ENCODE results near the gene GAREM1.

The GAREM1 gene

GRCh38 chr18:32429402-32429801, 41.3 kb downstream of the GAREM1 start:
- no peak for TF ChIP-seq JUND (IDR thresholded peaks at IDR 0.05; ENCODE audit: low read depth)
- no peak for DNase-seq (ENCODE audit: low read depth in 1 of 2, low spot score in 1 of 2)
- in situ Hi-C loops (cut with HindIII; ENCODE audit: low pct_unique_long_range_greater_than_20kb, low sequenced_read_pairs): no loop called here

GRCh38 chr18:32427084-32427900, 43.4 kb downstream of the GAREM1 start:
- no peak for DNase-seq (ENCODE audit: low read depth in 1 of 2, low spot score in 1 of 2)
- in situ Hi-C loops (cut with HindIII; ENCODE audit: low pct_unique_long_range_greater_than_20kb, low sequenced_read_pairs): no loop called here
- no peak for TF ChIP-seq JUND (IDR thresholded peaks at IDR 0.05; ENCODE audit: low read depth)

- in situ Hi-C loops (cut with HindIII; ENCODE audit: low pct_unique_long_range_greater_than_20kb, low sequenced_read_pairs): no loop called here
- DNase-seq (ENCODE audit: low read depth in 1 of 2, low spot score in 1 of 2): no peak
- no peak for TF ChIP-seq JUND (IDR thresholded peaks at IDR 0.05; ENCODE audit: low read depth)
Measured at GRCh38 chr18:32425466-32425865, 45.2 kb downstream of the GAREM1 start.

- in situ Hi-C loops (cut with HindIII; ENCODE audit: low pct_unique_long_range_greater_than_20kb, low sequenced_read_pairs): no loop called here
- TF ChIP-seq JUND (IDR thresholded peaks at IDR 0.05; ENCODE audit: low read depth): no peak
- DNase-seq (ENCODE audit: low read depth in 1 of 2, low spot score in 1 of 2): no peak
Measured at GRCh38 chr18:32424696-32425095, 46.0 kb downstream of the GAREM1 start.

GRCh38 chr18:32422978-32423740, 47.5 kb downstream of the GAREM1 start:
- no peak for DNase-seq (ENCODE audit: low read depth in 1 of 2, low spot score in 1 of 2)
- in situ Hi-C loops (cut with HindIII; ENCODE audit: low pct_unique_long_range_greater_than_20kb, low sequenced_read_pairs): no loop called here
- TF ChIP-seq JUND (IDR thresholded peaks at IDR 0.05; ENCODE audit: low read depth): no peak

GRCh38 chr18:32422201-32422600, 48.5 kb downstream of the GAREM1 start:
- in situ Hi-C loops (cut with HindIII; ENCODE audit: low pct_unique_long_range_greater_than_20kb, low sequenced_read_pairs): no loop called here
- no peak for DNase-seq (ENCODE audit: low read depth in 1 of 2, low spot score in 1 of 2)
- TF ChIP-seq JUND (IDR thresholded peaks at IDR 0.05; ENCODE audit: low read depth): no peak

GRCh38 chr18:32420084-32420750, 50.5 kb downstream of the GAREM1 start:
- DNase-seq (ENCODE audit: low read depth in 1 of 2, low spot score in 1 of 2): no peak
- TF ChIP-seq JUND (IDR thresholded peaks at IDR 0.05; ENCODE audit: low read depth): no peak
- in situ Hi-C loops (cut with HindIII; ENCODE audit: low pct_unique_long_range_greater_than_20kb, low sequenced_read_pairs): no loop called here

- in situ Hi-C loops (cut with HindIII; ENCODE audit: low pct_unique_long_range_greater_than_20kb, low sequenced_read_pairs): no loop called here
- TF ChIP-seq JUND (IDR thresholded peaks at IDR 0.05; ENCODE audit: low read depth): no peak
- no peak for DNase-seq (ENCODE audit: low read depth in 1 of 2, low spot score in 1 of 2)
Measured at GRCh38 chr18:32418148-32418547, 52.5 kb downstream of the GAREM1 start.

GRCh38 chr18:32405588-32405987, 65.1 kb downstream of the GAREM1 start:
- no peak for DNase-seq (ENCODE audit: low read depth in 1 of 2, low spot score in 1 of 2)
- in situ Hi-C loops (cut with HindIII; ENCODE audit: low pct_unique_long_range_greater_than_20kb, low sequenced_read_pairs): no loop called here
- no peak for TF ChIP-seq JUND (IDR thresholded peaks at IDR 0.05; ENCODE audit: low read depth)

- TF ChIP-seq JUND (IDR thresholded peaks at IDR 0.05; ENCODE audit: low read depth): no peak
- in situ Hi-C loops (cut with HindIII; ENCODE audit: low pct_unique_long_range_greater_than_20kb, low sequenced_read_pairs): no loop called here
- no peak for DNase-seq (ENCODE audit: low read depth in 1 of 2, low spot score in 1 of 2)
Measured at GRCh38 chr18:32401621-32402020, 69.1 kb downstream of the GAREM1 start.

GRCh38 chr18:32393407-32393806, 77.3 kb downstream of the GAREM1 start:
- DNase-seq (ENCODE audit: low read depth in 1 of 2, low spot score in 1 of 2): no peak
- no peak for TF ChIP-seq JUND (IDR thresholded peaks at IDR 0.05; ENCODE audit: low read depth)
- in situ Hi-C loops (cut with HindIII; ENCODE audit: low pct_unique_long_range_greater_than_20kb, low sequenced_read_pairs): no loop called here

- DNase-seq (ENCODE audit: low read depth in 1 of 2, low spot score in 1 of 2): no peak
- in situ Hi-C loops (cut with HindIII; ENCODE audit: low pct_unique_long_range_greater_than_20kb, low sequenced_read_pairs): no loop called here
- no peak for TF ChIP-seq JUND (IDR thresholded peaks at IDR 0.05; ENCODE audit: low read depth)
Measured at GRCh38 chr18:32391126-32391525, 79.6 kb downstream of the GAREM1 start.

GRCh38 chr18:32389858-32390257, 80.8 kb downstream of the GAREM1 start:
- TF ChIP-seq JUND (IDR thresholded peaks at IDR 0.05; ENCODE audit: low read depth): no peak
- no peak for DNase-seq (ENCODE audit: low read depth in 1 of 2, low spot score in 1 of 2)
- in situ Hi-C loops (cut with HindIII; ENCODE audit: low pct_unique_long_range_greater_than_20kb, low sequenced_read_pairs): no loop called here
